ENCODE measurements around the gene HNRNPUL1.

GRCh38 chr19:41298348-41298964 is 34.3 kb downstream of the HNRNPUL1 start:
- TF ChIP-seq CTCF (IDR thresholded peaks at IDR 0.05; ENCODE audit: extremely low read depth in 1 of 2, insufficient read depth in 1 of 2, low read depth in 1 of 2, low read length in 2 of 2), result no peak
- TF ChIP-seq POLR2A (IDR thresholded peaks at IDR 0.05; ENCODE audit: low read depth, low read length), result no peak

All from endothelial cell of umbilical vein (primary cell).